LNCaP clone FGC (cell line): Measurements from ENCODE around the gene PTPRM.
A peak's percentile ranks its signal among the peaks of the same experiment; 100 is the strongest.

ENCODE experiments used
- DNase-seq: peaks from one replicate; pipeline ENCODE4 v3.0.0-alpha.2; 2011; ENCODE audit warnings: low read depth
- H3K4me3 ChIP-seq: 2 replicates; pipeline ENCODE4 v1.5.1; 2011; ENCODE audit warnings: mild to moderate bottlenecking, low read depth, low read length, control low read depth
- TF ChIP-seq, protein P1 (sequence below): IDR thresholded peaks from 2 replicates; pipeline ENCODE4 v1.5.1; 2012; ENCODE audit warnings: mild to moderate bottlenecking; ENCODE audit not compliant: control insufficient read depth, insufficient read depth; ENCODE audit errors: extremely low read depth

PTPRM gene

DNA sequence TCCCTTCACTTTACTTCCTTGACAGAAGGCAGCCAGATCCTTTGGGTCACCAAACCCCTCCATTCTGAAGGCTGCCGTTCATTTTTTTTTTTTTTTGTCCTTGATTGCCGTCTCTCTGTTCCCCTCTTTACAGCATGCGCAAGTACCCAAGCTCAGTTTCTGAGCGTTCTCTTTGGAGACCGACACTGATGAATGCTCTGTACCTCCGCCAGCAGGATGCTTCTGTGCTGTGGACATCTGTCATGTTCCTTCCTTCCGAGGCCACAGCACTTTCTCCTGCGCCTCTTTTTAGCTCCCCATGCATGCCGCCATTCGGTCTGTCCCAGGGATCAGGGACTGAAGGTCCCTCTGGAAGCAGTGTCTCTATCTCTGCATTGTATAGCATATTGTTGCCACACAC, 763.5 kb downstream of the PTPRM start:
- no peak overlapping the region for H3K4me3 ChIP-seq
- TF ChIP-seq, protein P1, sequence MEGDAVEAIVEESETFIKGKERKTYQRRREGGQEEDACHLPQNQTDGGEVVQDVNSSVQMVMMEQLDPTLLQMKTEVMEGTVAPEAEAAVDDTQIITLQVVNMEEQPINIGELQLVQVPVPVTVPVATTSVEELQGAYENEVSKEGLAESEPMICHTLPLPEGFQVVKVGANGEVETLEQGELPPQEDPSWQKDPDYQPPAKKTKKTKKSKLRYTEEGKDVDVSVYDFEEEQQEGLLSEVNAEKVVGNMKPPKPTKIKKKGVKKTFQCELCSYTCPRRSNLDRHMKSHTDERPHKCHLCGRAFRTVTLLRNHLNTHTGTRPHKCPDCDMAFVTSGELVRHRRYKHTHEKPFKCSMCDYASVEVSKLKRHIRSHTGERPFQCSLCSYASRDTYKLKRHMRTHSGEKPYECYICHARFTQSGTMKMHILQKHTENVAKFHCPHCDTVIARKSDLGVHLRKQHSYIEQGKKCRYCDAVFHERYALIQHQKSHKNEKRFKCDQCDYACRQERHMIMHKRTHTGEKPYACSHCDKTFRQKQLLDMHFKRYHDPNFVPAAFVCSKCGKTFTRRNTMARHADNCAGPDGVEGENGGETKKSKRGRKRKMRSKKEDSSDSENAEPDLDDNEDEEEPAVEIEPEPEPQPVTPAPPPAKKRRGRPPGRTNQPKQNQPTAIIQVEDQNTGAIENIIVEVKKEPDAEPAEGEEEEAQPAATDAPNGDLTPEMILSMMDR: no peak
- DNase-seq: no peak

DNA sequence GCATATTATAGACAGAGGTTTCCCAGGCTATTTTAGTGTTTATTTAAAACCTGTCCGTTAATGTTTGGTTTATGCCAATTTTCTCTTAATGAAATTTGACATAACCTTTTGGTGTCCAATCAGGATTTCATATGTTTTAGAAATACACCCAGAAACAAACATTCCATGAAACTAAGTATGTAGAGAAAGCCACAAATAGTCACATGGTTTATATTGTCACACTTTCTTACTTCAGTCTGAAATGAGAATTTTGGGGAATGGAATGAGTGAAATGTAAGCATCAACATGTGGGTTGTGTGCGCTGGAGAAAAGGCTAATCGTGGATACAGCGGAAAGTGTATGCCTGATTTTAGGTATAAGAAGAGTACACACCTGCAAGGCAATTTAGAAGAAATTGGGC, 765.2 kb downstream of the PTPRM start:
- TF ChIP-seq, protein P1: no peak
- no peak overlapping the region for H3K4me3 ChIP-seq
- no peak for DNase-seq

DNA sequence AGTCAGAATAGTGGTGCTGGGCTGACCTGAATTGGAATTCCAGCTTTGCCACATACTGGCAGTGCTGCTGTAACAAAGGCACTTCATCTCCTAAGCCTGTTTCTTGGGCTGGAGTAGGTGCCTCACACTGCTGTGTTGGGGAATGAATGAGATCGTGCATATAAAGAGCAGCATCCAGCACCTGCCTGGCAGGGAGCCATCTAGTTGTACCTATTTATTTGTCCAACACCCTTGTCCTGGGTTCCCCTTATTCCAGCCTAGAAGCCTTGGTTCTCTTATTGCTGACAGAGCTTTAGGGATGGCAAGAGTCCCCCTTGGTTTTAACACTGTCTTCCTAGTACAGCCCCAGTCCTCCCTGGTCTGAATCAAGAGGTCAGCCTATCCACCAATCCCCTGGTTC, 766.8 kb downstream of the PTPRM start:
- peak; percentile 93 for DNase-seq
- TF ChIP-seq, protein P1: no peak
- no peak overlapping the region for H3K4me3 ChIP-seq

DNA sequence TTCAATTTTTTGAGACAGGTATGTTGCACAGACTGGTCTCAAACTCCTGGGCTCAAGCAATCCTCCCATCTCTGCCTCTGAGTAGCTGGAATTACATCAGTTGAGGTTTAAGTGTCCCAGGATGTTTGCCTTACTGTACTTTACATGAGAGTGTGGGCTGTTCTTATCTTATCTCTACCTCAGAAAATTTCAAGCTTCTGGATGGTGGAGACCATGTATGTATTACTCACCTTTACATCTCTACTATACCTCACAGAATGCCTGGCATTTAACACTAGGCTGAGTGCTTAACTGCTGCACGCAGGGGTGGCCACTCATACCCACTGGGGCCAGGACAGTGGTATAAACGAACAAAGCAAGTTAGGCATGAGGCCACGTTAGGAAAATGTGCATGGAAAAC, 770.1 kb downstream of the PTPRM start:
- TF ChIP-seq, protein P1: no peak
- no peak overlapping the region for H3K4me3 ChIP-seq
- DNase-seq: peak; percentile 61

DNA sequence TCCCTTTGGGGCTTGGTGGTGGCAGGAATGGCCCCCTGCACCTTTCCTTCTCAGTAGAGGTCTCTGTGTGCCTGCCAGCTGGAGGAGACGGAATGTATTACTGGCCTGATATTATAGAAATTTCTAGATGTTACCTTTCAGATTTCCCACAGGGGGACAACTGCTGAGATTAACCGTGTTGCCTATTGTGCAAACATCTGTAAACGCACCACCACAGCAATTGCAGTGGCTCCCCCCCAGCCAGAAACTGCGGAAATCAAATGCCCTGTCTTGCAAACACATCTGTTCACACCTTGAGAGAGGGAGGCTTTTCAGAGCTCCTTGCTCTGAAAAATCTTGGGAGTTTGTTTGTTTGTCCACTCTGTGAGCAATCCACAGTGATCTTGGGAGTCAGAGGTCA, 772.1 kb downstream of the PTPRM start:
- TF ChIP-seq, protein P1: no peak

DNA sequence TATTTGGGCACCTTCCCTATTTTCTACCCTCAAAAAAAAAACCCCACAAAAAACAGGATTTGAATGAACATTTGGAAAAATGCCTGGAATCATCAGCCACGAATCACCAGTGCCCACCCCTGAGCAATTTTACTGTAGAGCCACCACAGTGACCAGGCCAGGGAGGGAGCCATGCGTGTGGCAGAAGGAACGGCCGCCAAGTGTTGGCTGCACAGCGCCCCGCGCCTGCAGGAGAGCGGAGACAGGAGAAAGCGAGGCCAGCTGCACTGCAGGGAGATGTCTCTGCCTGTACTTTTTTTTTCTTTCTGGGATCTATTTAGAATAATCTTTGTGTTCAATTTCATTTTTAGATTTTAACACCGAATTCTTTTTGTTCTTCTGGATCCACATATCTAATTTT, 772.8 kb downstream of the PTPRM start:
- DNase-seq: no peak
- no peak overlapping the region for H3K4me3 ChIP-seq
- TF ChIP-seq, protein P1: no peak

More for the DNA sequence above, 772.1 kb downstream of the PTPRM start:
- H3K4me3 ChIP-seq: no peak overlapping the region
- no peak for DNase-seq

DNA sequence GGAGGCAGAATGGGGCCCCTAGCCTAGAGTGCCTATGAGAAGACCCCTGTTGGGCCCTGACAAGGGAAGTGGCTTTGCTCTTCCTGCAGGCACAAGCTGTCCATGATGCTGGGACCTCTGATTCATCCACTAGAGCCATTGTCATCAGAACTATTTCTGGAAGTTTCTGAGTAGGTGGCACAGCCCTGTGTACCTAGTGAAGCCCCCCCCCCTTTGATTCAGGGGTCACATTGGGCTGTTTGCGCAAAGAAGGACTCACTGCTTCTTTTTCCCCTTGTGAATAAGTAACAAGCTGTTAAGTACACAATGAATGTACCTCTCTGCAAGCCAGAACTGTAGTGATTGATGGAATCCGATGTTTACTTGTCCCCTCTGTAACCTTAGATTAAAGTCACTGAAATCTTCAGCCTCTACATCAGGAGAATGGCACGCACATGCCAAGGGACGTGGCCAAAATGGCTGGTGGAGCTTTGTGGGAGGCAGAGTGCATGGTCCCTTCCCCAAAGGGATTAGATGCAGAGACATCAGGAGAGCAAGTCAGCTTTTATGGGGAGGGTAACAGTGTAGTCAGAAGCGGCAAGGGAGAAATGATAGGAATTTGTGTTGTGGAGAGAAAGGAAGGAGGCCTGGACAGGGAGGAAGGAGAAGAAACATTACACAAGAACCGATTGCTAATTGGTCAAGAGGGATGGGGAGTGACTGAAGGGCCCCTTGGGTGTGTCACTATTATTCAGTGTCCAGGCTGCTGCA, 774.5 kb downstream of the PTPRM start:
- H3K4me3 ChIP-seq: no peak overlapping the region
- peak; percentile 58 for DNase-seq
- TF ChIP-seq, protein P1: no peak
